WERI-Rb-1 (cell line): ENCODE results near the gene RTTN.

ENCODE experiments used
- DNase-seq: peaks from one replicate; pipeline ENCODE4 v3.0.0-alpha.2; 2020
- H3K27ac ChIP-seq: fragments of 250-450 bp; sonication (Bioruptor Pico); 2 replicates; pipeline ENCODE4 v1.5.1; 2020; ENCODE audit warnings: mild to moderate bottlenecking, moderate library complexity
- H3K27me3 ChIP-seq: fragments of 250-450 bp; sonication (Bioruptor Pico); 2 replicates; pipeline ENCODE4 v1.5.1; 2021; ENCODE audit warnings: mild to moderate bottlenecking, low read depth, moderate library complexity; ENCODE audit not compliant: insufficient read depth, severe bottlenecking
- H3K36me3 ChIP-seq: fragments of 250-450 bp; sonication (Bioruptor Pico); 2 replicates; pipeline ENCODE4 v1.5.1; 2020; ENCODE audit warnings: mild to moderate bottlenecking, moderate library complexity
- H3K4me3 ChIP-seq: 2 replicates; pipeline ENCODE4 v1.5.1; 2011; ENCODE audit warnings: low read depth, mild to moderate bottlenecking, control low read depth, low read length
- H3K9me3 ChIP-seq: fragments of 250-450 bp; sonication (Bioruptor Pico); 2 replicates; pipeline ENCODE4 v1.5.1; 2021; ENCODE audit warnings: mild to moderate bottlenecking, moderate library complexity; ENCODE audit not compliant: severe bottlenecking
- TF ChIP-seq, protein P1 (sequence below): IDR thresholded peaks from 2 replicates; pipeline ENCODE4 v1.5.1; 2011; ENCODE audit warnings: low read depth, mild to moderate bottlenecking, control low read depth, inconsistent platforms, low read length

Gene RTTN

GRCh38 chr18:69974365-69974764 is 231.1 kb downstream of the RTTN start:
- Histone ChIP-seq H3K27ac (no peak overlapping the region), H3K9me3 (no peaks in the 10 kb centered on the region), H3K4me3 (no peak overlapping the region), H3K36me3 (no peaks in the 10 kb centered on the region), H3K27me3 (no peaks in the 10 kb centered on the region)
- TF ChIP-seq, protein P1, sequence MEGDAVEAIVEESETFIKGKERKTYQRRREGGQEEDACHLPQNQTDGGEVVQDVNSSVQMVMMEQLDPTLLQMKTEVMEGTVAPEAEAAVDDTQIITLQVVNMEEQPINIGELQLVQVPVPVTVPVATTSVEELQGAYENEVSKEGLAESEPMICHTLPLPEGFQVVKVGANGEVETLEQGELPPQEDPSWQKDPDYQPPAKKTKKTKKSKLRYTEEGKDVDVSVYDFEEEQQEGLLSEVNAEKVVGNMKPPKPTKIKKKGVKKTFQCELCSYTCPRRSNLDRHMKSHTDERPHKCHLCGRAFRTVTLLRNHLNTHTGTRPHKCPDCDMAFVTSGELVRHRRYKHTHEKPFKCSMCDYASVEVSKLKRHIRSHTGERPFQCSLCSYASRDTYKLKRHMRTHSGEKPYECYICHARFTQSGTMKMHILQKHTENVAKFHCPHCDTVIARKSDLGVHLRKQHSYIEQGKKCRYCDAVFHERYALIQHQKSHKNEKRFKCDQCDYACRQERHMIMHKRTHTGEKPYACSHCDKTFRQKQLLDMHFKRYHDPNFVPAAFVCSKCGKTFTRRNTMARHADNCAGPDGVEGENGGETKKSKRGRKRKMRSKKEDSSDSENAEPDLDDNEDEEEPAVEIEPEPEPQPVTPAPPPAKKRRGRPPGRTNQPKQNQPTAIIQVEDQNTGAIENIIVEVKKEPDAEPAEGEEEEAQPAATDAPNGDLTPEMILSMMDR = no peak
- DNase-seq = no peak

DNA sequence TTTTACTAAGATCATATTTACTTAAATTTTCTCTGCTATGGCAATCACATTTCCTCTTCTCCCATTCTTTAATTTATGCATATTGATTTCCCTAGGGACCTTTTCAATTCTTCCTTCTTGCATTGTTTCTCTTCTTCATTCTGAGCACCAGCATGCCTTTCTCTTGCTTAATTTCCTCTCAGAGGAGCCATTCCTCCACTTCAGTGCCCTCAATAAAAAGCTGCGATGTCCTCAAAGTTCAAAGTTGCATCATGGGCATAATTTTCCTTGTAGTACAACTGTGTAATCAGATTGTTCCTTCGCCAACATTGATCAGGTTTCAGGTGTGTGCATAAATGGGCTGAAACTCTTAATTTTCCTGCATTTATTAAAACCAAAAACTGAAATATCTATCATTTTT is 236.0 kb downstream of the RTTN start:
- Histone ChIP-seq H3K36me3 (no peaks in the 10 kb centered on the region), H3K4me3 (no peak overlapping the region), H3K27me3 (no peaks in the 10 kb centered on the region), H3K27ac (no peak overlapping the region), H3K9me3 (no peaks in the 10 kb centered on the region)
- TF ChIP-seq, protein P1 = no peak
- no peak for DNase-seq

DNA sequence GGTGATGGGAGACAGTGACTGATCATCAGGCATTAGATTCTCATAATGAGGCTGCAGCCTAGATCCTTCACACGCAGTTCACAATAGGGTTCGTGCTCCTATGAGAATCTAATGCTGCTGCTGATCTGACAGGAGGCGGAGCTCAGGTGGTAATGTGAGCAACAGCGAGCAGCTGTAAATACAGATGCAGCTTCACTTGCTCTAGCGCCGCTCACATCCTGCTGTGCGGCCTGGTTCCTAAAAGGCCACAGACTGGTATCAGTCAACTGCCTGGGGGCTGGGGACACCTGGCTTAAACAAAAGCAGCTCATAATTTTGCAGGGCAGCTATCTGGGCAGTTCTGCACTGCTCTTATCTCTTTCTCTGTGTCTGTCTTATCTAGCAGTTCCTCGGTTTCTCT is 237.4 kb downstream of the RTTN start:
- Histone ChIP-seq H3K27ac (no peak overlapping the region), H3K27me3 (no peaks in the 10 kb centered on the region), H3K4me3 (no peak overlapping the region), H3K36me3 (no peaks in the 10 kb centered on the region), H3K9me3 (no peaks in the 10 kb centered on the region)
- TF ChIP-seq, protein P1 = no peak
- no peak for DNase-seq

- no peak overlapping the region for H3K4me3 ChIP-seq
- no peaks in the 10 kb centered on the region for H3K36me3 ChIP-seq
- DNase-seq = no peak
- TF ChIP-seq, protein P1 = no peak
- H3K27ac ChIP-seq = no peak overlapping the region
- H3K27me3 ChIP-seq = no peaks in the 10 kb centered on the region
- no peaks in the 10 kb centered on the region for H3K9me3 ChIP-seq
These were observed 242.3 kb downstream of the RTTN start for GRCh38 chr18:69963196-69963595.

DNA sequence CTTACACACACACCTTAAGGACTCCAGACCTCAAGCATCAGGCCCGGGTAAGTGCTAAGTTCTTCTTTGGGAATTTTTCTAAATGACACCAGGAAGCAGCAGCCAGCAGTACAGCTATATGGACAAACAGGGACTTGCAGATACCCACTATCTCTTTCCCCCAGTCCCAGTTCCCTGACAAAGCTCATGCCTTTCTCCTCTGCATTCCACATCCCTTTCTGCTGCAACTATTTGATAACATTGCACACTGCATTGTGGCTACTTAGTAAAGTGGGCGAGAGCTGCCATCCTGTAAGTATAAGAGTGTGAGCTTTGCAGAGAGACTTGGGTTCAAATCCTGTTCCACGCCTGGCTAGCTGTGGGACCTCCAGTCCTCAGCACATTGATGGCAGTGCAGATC is 243.8 kb downstream of the RTTN start:
- H3K27ac ChIP-seq = no peak overlapping the region
- TF ChIP-seq, protein P1 = no peak
- no peaks in the 10 kb centered on the region for H3K36me3 ChIP-seq
- DNase-seq = no peak
- H3K9me3 ChIP-seq = no peaks in the 10 kb centered on the region
- no peaks in the 10 kb centered on the region for H3K27me3 ChIP-seq
- H3K4me3 ChIP-seq = no peak overlapping the region

- Histone ChIP-seq H3K27me3 (no peaks in the 10 kb centered on the region), H3K4me3 (no peak overlapping the region), H3K36me3 (no peaks in the 10 kb centered on the region), H3K27ac (no peak overlapping the region), H3K9me3 (no peaks in the 10 kb centered on the region)
- TF ChIP-seq, protein P1 = no peak
- no peak for DNase-seq
These were observed 247.1 kb downstream of the RTTN start for GRCh38 chr18:69958422-69958821.
